Measurements from ENCODE around the gene MAGI1.

MAGI1 gene

DNA sequence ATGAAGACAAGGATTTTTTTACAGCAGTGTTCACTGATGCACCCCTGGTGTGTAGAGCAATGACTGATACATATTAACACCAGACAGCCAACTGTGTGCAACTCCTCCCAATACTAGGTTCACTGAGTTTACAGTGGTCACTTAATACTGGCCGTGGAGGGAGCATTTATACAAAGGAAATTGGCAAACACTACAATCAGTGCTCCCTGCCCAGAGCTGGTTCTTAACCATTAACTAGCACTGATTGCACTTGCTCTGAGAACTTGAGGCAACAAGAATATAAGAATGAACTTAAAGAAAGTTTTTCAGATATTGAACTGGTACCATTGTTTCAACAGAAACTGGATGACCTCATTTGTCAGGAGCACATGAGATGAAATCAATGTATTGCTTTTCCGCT, 110.6 kb downstream of the MAGI1 start:
- Histone ChIP-seq H3K36me3 (ENCODE audit: control insufficient read depth, insufficient read depth, low read length) (no peaks in the 10 kb centered on the region), H3K27me3 (ENCODE audit: control insufficient read depth, insufficient read depth, low read length) (no peaks in the 10 kb centered on the region), H3K4me3 (ENCODE audit: low read length) (no peak overlapping the region), H3K4me1 (ENCODE audit: control insufficient read depth, insufficient read depth, low read length) (peaks cover 3% of the 10 kb centered on the region; the same call in 1 of the 2 replicates), H3K27ac (ENCODE audit: low read length) (no peak overlapping the region), H3K9me3 (ENCODE audit: control insufficient read depth, insufficient read depth, low read length) (no peaks in the 10 kb centered on the region)
- WGBS (ENCODE audit: insufficient coverage, insufficient read length), result no CpG with 5 or more reads among the region's 2 CpGs
- DNase-seq (ENCODE audit: low read depth, low spot score), result no peak

DNA sequence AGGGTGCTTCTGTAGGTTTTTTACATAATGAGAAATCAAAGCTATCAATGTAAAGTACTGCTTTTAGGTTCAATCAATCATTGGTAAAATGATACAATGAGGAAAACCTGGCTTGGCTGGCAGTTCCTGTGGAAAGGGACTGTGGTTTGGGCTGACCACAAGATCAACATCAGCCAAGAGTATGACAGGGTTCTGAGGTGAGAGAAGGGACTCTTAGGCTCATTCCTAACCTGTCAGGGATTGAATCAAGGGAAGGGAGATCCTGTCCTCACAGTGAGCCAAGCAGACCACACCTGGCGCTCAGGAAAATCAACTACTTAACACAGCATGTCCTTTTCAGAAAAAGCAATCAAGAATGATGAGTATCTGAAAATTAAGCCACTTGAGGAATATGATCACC, 111.1 kb downstream of the MAGI1 start:
- H3K27ac ChIP-seq (ENCODE audit: low read length), result no peak overlapping the region
- DNase-seq (ENCODE audit: low read depth, low spot score), result no peak
- no CpG with 5 or more reads among the region's 1 CpG for WGBS (ENCODE audit: insufficient coverage, insufficient read length)
- H3K4me3 ChIP-seq (ENCODE audit: low read length), result no peak overlapping the region
- no peaks in the 10 kb centered on the region for H3K27me3 ChIP-seq (ENCODE audit: control insufficient read depth, insufficient read depth, low read length)
- no peaks in the 10 kb centered on the region for H3K9me3 ChIP-seq (ENCODE audit: control insufficient read depth, insufficient read depth, low read length)
- H3K36me3 ChIP-seq (ENCODE audit: control insufficient read depth, insufficient read depth, low read length), result no peaks in the 10 kb centered on the region
- peaks cover 3% of the 10 kb centered on the region; the same call in 1 of the 2 replicates for H3K4me1 ChIP-seq (ENCODE audit: control insufficient read depth, insufficient read depth, low read length)

DNA sequence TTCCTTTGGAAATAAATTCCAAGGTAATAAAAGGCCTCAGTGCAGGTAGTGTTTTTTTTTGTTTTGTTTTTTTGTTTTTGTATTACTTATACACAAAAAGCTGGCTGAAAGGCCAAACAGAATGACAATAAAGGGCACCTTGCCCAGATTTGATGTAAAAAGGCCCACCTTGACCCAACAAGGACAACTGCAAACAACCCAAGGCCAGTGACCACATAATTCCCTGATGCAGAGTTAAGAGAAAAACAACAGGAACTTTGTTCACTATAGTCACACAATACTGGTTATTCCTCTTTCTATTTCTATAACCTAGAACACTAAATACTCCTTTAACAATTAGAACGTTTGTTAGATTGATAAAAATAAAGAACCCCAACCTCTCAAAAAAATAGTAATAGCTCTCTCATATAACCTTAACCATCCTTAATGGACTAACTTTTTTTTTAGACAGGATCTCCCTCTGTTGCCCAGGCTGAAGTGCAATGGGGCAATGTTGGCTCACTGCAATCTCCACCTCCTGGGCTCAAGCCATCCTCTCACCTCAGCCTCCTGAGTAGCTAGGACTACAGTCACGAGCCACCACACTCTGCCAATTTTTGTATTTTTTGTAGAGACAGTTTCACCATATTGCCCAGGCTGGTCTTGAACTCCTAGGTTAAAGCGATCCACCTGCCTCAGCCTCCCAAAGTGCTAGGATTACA, 113.3 kb downstream of the MAGI1 start:
- H3K27me3 ChIP-seq (ENCODE audit: control insufficient read depth, insufficient read depth, low read length), result no peaks in the 10 kb centered on the region
- H3K9me3 ChIP-seq (ENCODE audit: control insufficient read depth, insufficient read depth, low read length), result no peaks in the 10 kb centered on the region
- H3K36me3 ChIP-seq (ENCODE audit: control insufficient read depth, insufficient read depth, low read length), result no peaks in the 10 kb centered on the region
- no peak overlapping the region for H3K27ac ChIP-seq (ENCODE audit: low read length)
- peaks cover 3% of the 10 kb centered on the region; the same call in 1 of the 2 replicates for H3K4me1 ChIP-seq (ENCODE audit: control insufficient read depth, insufficient read depth, low read length)
- DNase-seq (ENCODE audit: low read depth, low spot score), result no peak
- no peak overlapping the region for H3K4me3 ChIP-seq (ENCODE audit: low read length)
- no CpG with 5 or more reads among the region's 3 CpGs for WGBS (ENCODE audit: insufficient coverage, insufficient read length)

DNA sequence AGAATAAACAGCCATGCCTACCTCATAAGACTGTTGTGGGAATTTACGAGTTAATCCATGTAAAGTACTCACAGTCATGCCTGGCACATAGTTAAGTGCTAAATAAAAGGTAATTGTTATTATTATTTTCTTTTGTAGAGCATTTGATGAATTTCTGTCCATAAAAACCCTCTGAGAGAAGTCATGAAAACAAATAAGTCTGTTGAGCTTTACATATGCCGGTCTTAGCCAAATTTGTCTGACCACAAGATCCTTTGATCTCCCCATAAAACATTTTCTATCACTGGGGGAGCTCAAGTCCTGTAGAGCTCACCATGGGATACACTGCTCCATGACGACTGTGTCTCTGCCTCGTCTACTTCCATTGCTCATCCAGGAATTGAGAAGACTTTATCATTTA, 114.0 kb downstream of the MAGI1 start:
- Histone ChIP-seq H3K27ac (ENCODE audit: low read length) (no peak overlapping the region), H3K36me3 (ENCODE audit: control insufficient read depth, insufficient read depth, low read length) (no peaks in the 10 kb centered on the region), H3K4me3 (ENCODE audit: low read length) (no peak overlapping the region), H3K9me3 (ENCODE audit: control insufficient read depth, insufficient read depth, low read length) (no peaks in the 10 kb centered on the region), H3K4me1 (ENCODE audit: control insufficient read depth, insufficient read depth, low read length) (peaks cover 3% of the 10 kb centered on the region; the same call in 1 of the 2 replicates), H3K27me3 (ENCODE audit: control insufficient read depth, insufficient read depth, low read length) (no peaks in the 10 kb centered on the region)
- WGBS (ENCODE audit: insufficient coverage, insufficient read length), result no CpG with 5 or more reads among the region's 4 CpGs
- DNase-seq (ENCODE audit: low read depth, low spot score), result no peak

DNA sequence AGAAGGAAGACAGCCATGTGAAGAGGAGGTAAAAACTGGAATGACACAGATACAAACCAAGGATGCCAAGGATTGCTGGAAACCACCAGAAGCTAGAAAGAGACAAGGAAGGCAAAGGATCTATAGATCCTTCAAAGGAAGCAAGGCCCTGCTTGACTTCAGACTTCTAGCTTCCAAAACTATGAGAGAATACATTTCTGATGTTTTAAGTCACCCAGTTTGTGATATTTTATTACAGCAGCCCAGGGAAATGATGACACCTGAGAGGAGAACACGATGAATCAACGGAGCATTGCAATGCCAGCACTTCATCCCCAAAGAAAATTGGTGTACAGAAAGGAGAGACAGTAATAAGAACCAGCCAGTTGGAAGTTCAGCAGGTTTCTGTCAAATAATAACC, 116.3 kb downstream of the MAGI1 start:
- no peaks in the 10 kb centered on the region for H3K36me3 ChIP-seq (ENCODE audit: control insufficient read depth, insufficient read depth, low read length)
- DNase-seq (ENCODE audit: low read depth, low spot score), result no peak
- H3K27me3 ChIP-seq (ENCODE audit: control insufficient read depth, insufficient read depth, low read length), result no peaks in the 10 kb centered on the region
- no peaks in the 10 kb centered on the region for H3K9me3 ChIP-seq (ENCODE audit: control insufficient read depth, insufficient read depth, low read length)
- H3K27ac ChIP-seq (ENCODE audit: low read length), result no peak overlapping the region
- no CpG with 5 or more reads among the region's 2 CpGs for WGBS (ENCODE audit: insufficient coverage, insufficient read length)
- 0 out of 2 replicates have a peak, but pooled peaks cover 1% of the 10 kb centered on the region for H3K4me1 ChIP-seq (ENCODE audit: control insufficient read depth, insufficient read depth, low read length)
- no peak overlapping the region for H3K4me3 ChIP-seq (ENCODE audit: low read length)

DNA sequence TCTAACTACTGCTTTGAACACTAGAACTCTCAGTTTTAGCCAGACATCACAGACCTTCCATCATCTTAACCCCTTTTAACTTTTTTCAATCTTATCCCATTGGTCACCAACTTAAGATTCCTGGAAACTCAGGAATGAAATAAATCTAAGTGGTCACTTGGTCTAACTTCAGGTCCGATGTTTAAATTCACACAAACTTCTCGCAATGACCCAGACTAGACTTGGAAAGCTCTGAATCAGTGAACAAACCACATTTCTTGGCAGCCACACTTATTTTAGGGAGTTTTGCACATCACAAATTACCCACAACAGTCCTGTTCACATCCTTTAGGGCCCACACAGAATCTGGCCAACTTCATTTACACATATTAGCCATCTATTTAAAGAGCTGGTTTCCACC, 118.9 kb downstream of the MAGI1 start:
- Histone ChIP-seq H3K27me3 (ENCODE audit: control insufficient read depth, insufficient read depth, low read length) (no peaks in the 10 kb centered on the region), H3K9me3 (ENCODE audit: control insufficient read depth, insufficient read depth, low read length) (no peaks in the 10 kb centered on the region), H3K4me3 (ENCODE audit: low read length) (no peak overlapping the region), H3K27ac (ENCODE audit: low read length) (no peak overlapping the region), H3K36me3 (ENCODE audit: control insufficient read depth, insufficient read depth, low read length) (no peaks in the 10 kb centered on the region), H3K4me1 (ENCODE audit: control insufficient read depth, insufficient read depth, low read length) (no peaks in the 10 kb centered on the region)
- WGBS (ENCODE audit: insufficient coverage, insufficient read length), result no CpG with 5 or more reads among the region's 2 CpGs
- DNase-seq (ENCODE audit: low read depth, low spot score), result no peak

DNA sequence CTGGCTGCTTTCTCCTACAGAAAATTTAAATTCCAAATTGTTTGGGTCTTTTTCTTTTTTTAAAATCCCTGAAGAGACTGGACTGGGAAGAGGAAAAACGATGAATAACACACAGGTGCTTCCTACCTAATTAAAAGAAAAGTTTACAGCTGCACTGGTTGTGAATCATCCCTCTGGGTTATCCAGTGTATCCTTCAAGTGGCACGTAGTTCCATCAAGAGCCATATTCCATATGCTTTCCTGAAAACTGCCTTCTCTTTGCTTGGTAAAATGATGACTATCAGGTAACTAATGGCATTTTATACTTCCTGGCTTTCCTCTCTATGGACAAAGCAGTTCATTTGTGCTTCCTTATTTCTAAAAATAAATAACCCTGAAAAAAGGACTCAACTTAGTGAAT, 123.2 kb downstream of the MAGI1 start:
- no peak for DNase-seq (ENCODE audit: low read depth, low spot score)
- no peak overlapping the region for H3K27ac ChIP-seq (ENCODE audit: low read length)
- H3K4me3 ChIP-seq (ENCODE audit: low read length), result no peak overlapping the region
- no peaks in the 10 kb centered on the region for H3K9me3 ChIP-seq (ENCODE audit: control insufficient read depth, insufficient read depth, low read length)
- no peaks in the 10 kb centered on the region for H3K4me1 ChIP-seq (ENCODE audit: control insufficient read depth, insufficient read depth, low read length)
- H3K36me3 ChIP-seq (ENCODE audit: control insufficient read depth, insufficient read depth, low read length), result no peaks in the 10 kb centered on the region
- H3K27me3 ChIP-seq (ENCODE audit: control insufficient read depth, insufficient read depth, low read length), result no peaks in the 10 kb centered on the region
- WGBS (ENCODE audit: insufficient coverage, insufficient read length), result no CpG with 5 or more reads among the region's 2 CpGs

DNA sequence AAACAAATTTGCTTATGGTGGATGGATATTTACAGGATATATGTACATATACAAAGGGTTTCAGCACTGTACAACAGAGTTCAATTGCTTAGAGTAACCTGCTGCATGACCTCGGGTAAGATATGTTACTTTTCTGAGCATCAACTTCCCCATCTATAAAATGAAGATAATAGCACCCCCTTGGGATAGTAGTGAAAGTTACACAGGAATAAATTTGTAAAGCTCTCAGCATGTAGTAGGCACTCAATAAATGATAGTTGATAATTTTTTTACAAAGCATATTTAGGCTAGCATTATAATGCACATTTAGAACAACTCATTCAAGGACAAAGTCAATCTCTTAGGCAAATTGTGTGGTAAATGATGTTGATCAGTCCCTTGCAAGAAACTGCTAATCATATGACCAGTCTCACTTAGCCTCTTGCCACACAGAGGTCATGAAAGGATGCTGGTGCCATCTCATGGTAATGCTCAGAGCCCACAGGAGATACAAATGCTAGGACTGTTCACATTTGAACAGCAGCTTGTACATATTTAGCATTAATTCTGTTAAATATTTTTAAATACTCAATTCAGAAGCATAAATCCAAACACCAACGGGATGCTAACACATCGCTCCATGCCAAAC, 123.9 kb downstream of the MAGI1 start:
- no peak overlapping the region for H3K4me3 ChIP-seq (ENCODE audit: low read length)
- no peak for DNase-seq (ENCODE audit: low read depth, low spot score)
- no peaks in the 10 kb centered on the region for H3K4me1 ChIP-seq (ENCODE audit: control insufficient read depth, insufficient read depth, low read length)
- no peaks in the 10 kb centered on the region for H3K36me3 ChIP-seq (ENCODE audit: control insufficient read depth, insufficient read depth, low read length)
- WGBS (ENCODE audit: insufficient coverage, insufficient read length), result no CpG with 5 or more reads among the region's 3 CpGs
- H3K27me3 ChIP-seq (ENCODE audit: control insufficient read depth, insufficient read depth, low read length), result no peaks in the 10 kb centered on the region
- H3K27ac ChIP-seq (ENCODE audit: low read length), result no peak overlapping the region
- H3K9me3 ChIP-seq (ENCODE audit: control insufficient read depth, insufficient read depth, low read length), result no peaks in the 10 kb centered on the region

DNA sequence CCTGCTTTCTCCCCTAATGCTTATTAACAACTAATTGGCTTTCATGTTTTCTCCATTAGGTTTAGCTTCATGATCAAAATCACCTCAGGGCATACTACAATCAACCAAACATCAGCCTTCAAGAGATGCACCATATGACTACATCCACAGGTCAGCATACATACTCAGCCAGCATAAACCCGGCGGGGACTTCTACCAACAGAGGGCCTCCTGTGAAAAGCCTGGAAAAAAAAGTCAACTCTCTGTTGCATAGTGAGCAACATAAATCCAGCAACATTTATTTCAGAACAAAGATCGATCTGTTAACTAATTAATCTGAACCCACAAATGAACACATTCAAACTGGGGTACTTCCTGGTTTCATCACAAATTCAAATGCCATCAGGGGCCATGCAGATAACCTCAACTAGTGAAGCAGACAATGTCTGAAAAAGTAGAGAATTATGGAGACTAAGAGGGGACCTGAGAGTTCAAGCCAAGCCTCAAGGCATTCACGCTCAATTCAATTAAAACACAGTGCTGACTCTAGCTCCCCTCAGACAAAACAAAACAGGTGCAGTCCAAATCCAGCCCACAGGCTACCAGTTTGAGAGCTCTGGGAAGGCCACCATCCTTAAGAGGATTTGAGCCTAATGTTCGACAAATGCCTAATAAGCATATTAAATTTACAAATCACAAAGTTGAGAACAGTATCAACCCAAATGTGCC, 124.5 kb downstream of the MAGI1 start:
- Histone ChIP-seq H3K27me3 (ENCODE audit: control insufficient read depth, insufficient read depth, low read length) (no peaks in the 10 kb centered on the region), H3K4me1 (ENCODE audit: control insufficient read depth, insufficient read depth, low read length) (no peaks in the 10 kb centered on the region), H3K36me3 (ENCODE audit: control insufficient read depth, insufficient read depth, low read length) (no peaks in the 10 kb centered on the region), H3K4me3 (ENCODE audit: low read length) (no peak overlapping the region), H3K9me3 (ENCODE audit: control insufficient read depth, insufficient read depth, low read length) (no peaks in the 10 kb centered on the region), H3K27ac (ENCODE audit: low read length) (no peak overlapping the region)
- no CpG with 5 or more reads among the region's 5 CpGs for WGBS (ENCODE audit: insufficient coverage, insufficient read length)
- no peak for DNase-seq (ENCODE audit: low read depth, low spot score)

DNA sequence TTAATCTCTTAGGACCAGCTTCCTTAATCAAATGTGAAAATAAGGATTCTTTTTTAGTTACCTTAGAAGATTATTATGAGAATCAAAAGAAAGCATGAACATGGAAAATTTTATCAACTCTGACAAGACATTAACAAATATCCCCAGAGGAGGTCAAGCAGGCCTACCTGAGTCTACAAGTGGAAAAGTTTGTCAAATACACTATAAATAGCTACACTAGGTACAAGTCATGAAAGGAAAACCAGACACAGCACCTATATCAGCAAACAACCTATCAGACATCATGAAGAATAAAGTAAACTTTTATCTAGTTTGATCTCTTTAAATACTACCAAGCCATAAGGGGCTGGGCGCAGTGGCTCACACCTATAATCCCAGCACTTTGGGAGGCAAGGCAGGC, 126.1 kb downstream of the MAGI1 start:
- no peak for DNase-seq (ENCODE audit: low read depth, low spot score)
- no CpG with 5 or more reads among the region's 1 CpG for WGBS (ENCODE audit: insufficient coverage, insufficient read length)

More for the DNA sequence above, 126.1 kb downstream of the MAGI1 start:
- no peaks in the 10 kb centered on the region for H3K9me3 ChIP-seq (ENCODE audit: control insufficient read depth, insufficient read depth, low read length)
- no peaks in the 10 kb centered on the region for H3K27me3 ChIP-seq (ENCODE audit: control insufficient read depth, insufficient read depth, low read length)
- no peak overlapping the region for H3K4me3 ChIP-seq (ENCODE audit: low read length)
- H3K27ac ChIP-seq (ENCODE audit: low read length), result no peak overlapping the region
- no peaks in the 10 kb centered on the region for H3K36me3 ChIP-seq (ENCODE audit: control insufficient read depth, insufficient read depth, low read length)
- peaks cover under 1% of the 10 kb centered on the region; the same call in 1 of the 2 replicates for H3K4me1 ChIP-seq (ENCODE audit: control insufficient read depth, insufficient read depth, low read length)

All from iPS DF 6.9 (cell line).